ENCODE data around the gene ZNF529. TPM values are rescaled to one million over a fixed set of nuclear protein-coding genes. Genes with fewer than 3 reads are reported as not detected.

The ZNF529 gene
- total and polyA plus RNA-seq, 10 of the 15 experiments (the other 5 are each of a cell fraction or from before 2014, with no cell fraction given), result 1.8 to 12.5 (median 4.5) TPM

- no peak for DNase-seq (ENCODE audit: low read depth, low spot score)
- SMC1A ChIA-PET (ENCODE audit: uncharacterized antibody, unreplicated experiment), result no interaction called here
- Histone ChIP-seq H3K4me2 (ENCODE audit: control insufficient read depth, insufficient read depth) (no peak overlapping the region), H3K9me3 (replicated peaks; ENCODE audit: control insufficient read depth, insufficient read depth, low read length) (peaks cover 36% of the 10 kb centered on the region), H3K4me3 (no peak overlapping the region), H2AFZ (ENCODE audit: control insufficient read depth, low read depth, low read length) (no peak overlapping the region), H3K4me1 (ENCODE audit: control insufficient read depth, insufficient read depth, low read length) (no peaks in the 10 kb centered on the region), H4K20me1 (ENCODE audit: control insufficient read depth, insufficient read depth) (no peaks in the 10 kb centered on the region), H3K79me2 (ENCODE audit: control insufficient read depth, insufficient read depth, low read length) (no peaks in the 10 kb centered on the region), H3K27ac (ENCODE audit: control insufficient read depth, insufficient read depth) (no peak overlapping the region), H3K9ac (ENCODE audit: control insufficient read depth, insufficient read depth, low read length) (no peak overlapping the region), H3K27me3 (replicated peaks in 1 of 2; ENCODE audit: control insufficient read depth in 2 of 2, insufficient read depth in 2 of 2, low read length in 1 of 2) (no peaks in the 10 kb centered on the region), H3K36me3 (ENCODE audit: control insufficient read depth in 2 of 2, insufficient read depth in 2 of 2, low read length in 1 of 2) (peaks cover 2 to 14% of the 10 kb centered on the region in 2 experiments)
- 93% methylated on average over 1 of the region's 2 CpGs for WGBS (ENCODE audit: insufficient coverage, insufficient replicate concordance, low lambda C conversion rate, missing lambda C conversion rate)
- POLR2A ChIA-PET, result no interaction called here
- FAIRE-seq, result no peak
- in situ Hi-C loops (cut with MboI), result no loop called here
- intact Hi-C loops (cut with micrococcal nuclease; ENCODE audit: unreplicated experiment), result no loop called here
- TF ChIP-seq E4F1 (IDR thresholded peaks at IDR 0.05; ENCODE audit: borderline replicate concordance, partially characterized antibody), result no peak
- no peak for TF ChIP-seq RBBP5 (conservative IDR thresholded peaks at IDR 0.05)
- no peak for TF ChIP-seq RCOR1 (conservative IDR thresholded peaks at IDR 0.05; ENCODE audit: low read depth, low read length)
- TF ChIP-seq, protein P1, sequence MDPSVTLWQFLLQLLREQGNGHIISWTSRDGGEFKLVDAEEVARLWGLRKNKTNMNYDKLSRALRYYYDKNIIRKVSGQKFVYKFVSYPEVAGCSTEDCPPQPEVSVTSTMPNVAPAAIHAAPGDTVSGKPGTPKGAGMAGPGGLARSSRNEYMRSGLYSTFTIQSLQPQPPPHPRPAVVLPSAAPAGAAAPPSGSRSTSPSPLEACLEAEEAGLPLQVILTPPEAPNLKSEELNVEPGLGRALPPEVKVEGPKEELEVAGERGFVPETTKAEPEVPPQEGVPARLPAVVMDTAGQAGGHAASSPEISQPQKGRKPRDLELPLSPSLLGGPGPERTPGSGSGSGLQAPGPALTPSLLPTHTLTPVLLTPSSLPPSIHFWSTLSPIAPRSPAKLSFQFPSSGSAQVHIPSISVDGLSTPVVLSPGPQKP (IDR thresholded peaks at IDR 0.05; ENCODE audit: low read depth, low read length), result no peak
- TF ChIP-seq CBX5 (IDR thresholded peaks at IDR 0.05; ENCODE audit: low read depth), result peak; percentile 88
- no peak for TF ChIP-seq SMAD5 (IDR thresholded peaks at IDR 0.05; ENCODE audit: low read depth)
- no peak for TF ChIP-seq MTA2 (IDR thresholded peaks at IDR 0.05; ENCODE audit: low read depth)
- TF ChIP-seq STAT3 (IDR thresholded peaks at IDR 0.05; ENCODE audit: low read depth, low read length), result no peak
- TF ChIP-seq SUPT20H (IDR thresholded peaks at IDR 0.05; ENCODE audit: borderline replicate concordance, control insufficient read depth, low read depth, low read length), result no peak
- TF ChIP-seq KLF5 (IDR thresholded peaks at IDR 0.05; ENCODE audit: partially characterized antibody), result peak; percentile 30
- TF ChIP-seq ZNF274 (IDR thresholded peaks at IDR 0.05; ENCODE audit: insufficient read depth, insufficient read length), result peak; percentile 46
- TF ChIP-seq HCFC1 (IDR thresholded peaks at IDR 0.05; ENCODE audit: low read length), result no peak
- no peak for TF ChIP-seq BACH1 (IDR thresholded peaks at IDR 0.05; ENCODE audit: borderline replicate concordance)
- ATAC-seq, result no peak
- RAD21 ChIA-PET (ENCODE audit: unreplicated experiment), result no interaction called here
- no TSS peak for BruUV-seq (replicated peaks)
- CTCF ChIA-PET, result no interaction called here
These were observed 59.0 kb downstream of the ZNF529 start for GRCh38 chr19:36514012-36514612.

All from GM12878 (cell line).